SK-MEL-5 (cell line): ENCODE measurements around the gene SLC4A9. TPM values are rescaled to one million over a fixed set of nuclear protein-coding genes. Genes with fewer than 3 reads are reported as not detected.

Experiments
- DNase-seq: peaks from one replicate; pipeline ENCODE4 v3.0.0-alpha.2; 2016; ENCODE audit warnings: low read depth, low spot score
- in situ Hi-C: cut with HindIII; loops from 2 replicates; pipeline ENCODE4 v1.10.0; 2016; ENCODE audit warnings: low sequenced_read_pairs, high pct_unique_total_duplicates, low pct_unique_long_range_greater_than_20kb
- polyA plus RNA-seq, 2 experiments: library from polyadenylated mRNA; depleted of rRNA; stranded (reverse); fragments of >200 nt; gene quantifications; 2 replicates each; pipeline ENCODE4 v1.2.3, GENCODE V29; 2015
- total RNA-seq: library from RNA; depleted of rRNA; stranded (reverse); fragments of >200 nt; shearing (Covaris generic); gene quantifications from 2 replicates; pipeline ENCODE4 v1.2.3, GENCODE V29; 2014; rRNA removed

SLC4A9 gene
- 0.16 and 0.18 TPM in 2 replicates for total RNA-seq
- polyA plus RNA-seq (2015; cell fraction: cytosol; rRNA removed): 0.12 TPM in 1 of 2 replicates, not detected in the other
- polyA plus RNA-seq (2015; cell fraction: nucleus; rRNA removed): 2.9 and 3.6 TPM in 2 replicates

GRCh38 chr5:140360101-140360500 is at the start of gene SLC4A9:
Gene SLC4A9 (plus strand): TSS chr5:140360194. CDS start chr5:140360237, 43 bp downstream.
- no peak for DNase-seq
- in situ Hi-C loops: no loop called here

DNA sequence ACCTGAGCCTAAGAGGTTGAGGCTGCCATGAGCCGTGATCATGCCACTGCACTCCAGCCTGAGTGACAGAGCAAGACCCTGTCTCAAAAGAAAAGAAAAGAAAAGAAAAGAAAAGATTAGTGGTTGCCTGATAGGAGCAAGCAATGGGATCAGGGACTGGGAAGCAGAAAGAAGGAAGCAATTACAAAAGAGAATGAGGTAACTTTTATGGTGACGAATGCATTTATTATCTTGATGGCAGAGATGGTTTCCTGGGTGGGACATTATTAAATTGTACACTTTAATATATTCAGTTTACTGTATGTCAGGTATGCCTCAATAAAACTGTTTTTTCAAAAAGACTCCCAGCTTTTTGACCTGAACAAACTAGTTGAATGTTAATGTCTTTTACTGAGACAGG is 49.6 kb upstream of the SLC4A9 start:
- DNase-seq: no peak
- in situ Hi-C loops: no loop called here

GRCh38 chr5:140311011-140311467 is 49.0 kb upstream of the SLC4A9 start:
- peak; percentile 9 for DNase-seq
- in situ Hi-C loops: no loop called here

- in situ Hi-C loops: no loop called here
- no peak for DNase-seq
Measured at GRCh38 chr5:140312067-140312790, 47.8 kb upstream of the SLC4A9 start.

DNA sequence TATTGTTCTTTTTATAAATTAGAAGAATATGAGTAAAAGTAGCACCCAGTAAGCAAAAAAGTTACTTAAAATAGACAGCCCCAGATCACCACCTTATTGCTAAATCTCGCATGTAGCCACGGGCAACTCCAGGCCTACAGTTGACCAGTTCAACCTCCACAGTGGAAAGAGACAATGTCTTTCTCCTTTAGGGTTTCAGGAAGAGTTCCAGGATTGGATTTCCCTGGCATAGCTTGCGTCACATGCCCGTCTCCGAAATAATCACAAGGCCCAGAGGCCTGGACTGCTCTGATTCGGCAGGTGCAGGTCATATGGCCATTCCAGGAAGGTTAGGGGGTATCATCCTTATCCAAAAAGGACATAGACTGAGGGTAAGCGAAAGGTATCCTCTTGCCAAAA is 47.2 kb upstream of the SLC4A9 start:
- DNase-seq: no peak
- in situ Hi-C loops: no loop called here

DNA sequence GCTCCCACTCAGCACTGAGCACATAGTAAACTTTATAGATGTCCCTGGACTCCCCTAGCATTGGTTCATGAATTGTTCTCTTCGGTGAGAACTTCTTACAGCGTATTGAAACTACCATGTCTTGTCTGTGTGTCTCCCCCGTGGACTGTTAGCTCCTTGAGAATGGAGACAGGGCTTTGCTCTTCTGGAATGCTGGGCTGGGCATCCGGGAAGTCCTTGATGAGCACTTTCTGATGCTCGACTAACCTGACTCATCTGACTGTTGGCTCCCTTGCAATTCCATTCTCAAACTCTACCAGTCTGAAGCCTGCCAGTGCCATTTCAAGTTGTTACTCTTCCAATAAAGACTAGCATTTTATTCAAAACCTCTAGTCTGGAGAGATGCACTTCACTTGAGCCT is 42.1 kb upstream of the SLC4A9 start:
- no peak for DNase-seq
- in situ Hi-C loops: no loop called here

GRCh38 chr5:140318792-140319191 is 41.2 kb upstream of the SLC4A9 start:
- in situ Hi-C loops: no loop called here
- DNase-seq: no peak

GRCh38 chr5:140319833-140320232 is 40.2 kb upstream of the SLC4A9 start:
- in situ Hi-C loops: no loop called here
- no peak for DNase-seq

DNA sequence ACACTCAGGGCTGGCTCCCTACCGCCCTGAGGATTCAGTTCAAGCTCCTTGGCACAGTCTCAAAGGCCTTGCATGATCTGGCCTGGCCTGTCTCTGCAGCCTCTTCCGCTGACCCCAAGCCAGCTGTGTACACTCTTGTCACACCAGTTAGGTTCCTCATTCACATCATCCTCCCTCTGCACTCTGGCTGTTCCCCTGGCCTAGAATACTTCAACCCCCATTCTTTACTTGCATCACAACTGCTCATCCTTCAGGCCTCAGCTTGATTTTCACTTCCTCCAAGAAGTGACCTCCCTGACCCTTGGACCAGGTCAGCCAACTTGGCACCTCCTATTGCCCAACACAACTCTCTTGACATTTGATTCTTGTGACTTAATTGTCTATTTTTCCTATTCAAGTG is 38.2 kb upstream of the SLC4A9 start:
- in situ Hi-C loops: no loop called here
- DNase-seq: no peak

- in situ Hi-C loops: no loop called here
- DNase-seq: no peak
Measured at GRCh38 chr5:140322751-140323731, 37.0 kb upstream of the SLC4A9 start.

- in situ Hi-C loops: no loop called here
- no peak for DNase-seq
Measured at GRCh38 chr5:140324041-140324600, 35.9 kb upstream of the SLC4A9 start.

- no peak for DNase-seq
- in situ Hi-C loops: no loop called here
Measured at GRCh38 chr5:140324617-140325241, 35.3 kb upstream of the SLC4A9 start.

DNA sequence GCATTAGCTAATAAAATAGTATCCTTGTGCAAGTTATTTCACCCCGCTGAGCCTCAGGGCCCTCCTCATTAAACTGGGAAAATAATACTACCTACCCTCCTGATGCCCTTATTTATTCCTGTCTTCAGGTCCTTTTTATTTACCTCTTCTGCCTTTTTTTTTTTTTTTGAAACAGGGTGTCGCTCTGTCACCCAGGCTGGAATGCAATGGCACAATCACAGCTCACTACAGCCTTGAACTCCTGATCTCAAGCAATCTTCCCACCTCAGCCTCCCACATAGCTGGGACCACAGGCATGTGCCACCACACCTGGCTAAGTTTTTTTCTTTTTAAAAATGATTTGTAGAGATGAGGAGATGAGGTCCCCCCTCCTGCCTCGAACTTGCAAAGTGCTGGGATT is 34.5 kb upstream of the SLC4A9 start:
- DNase-seq: no peak
- in situ Hi-C loops: no loop called here

GRCh38 chr5:140327589-140327988 is 32.4 kb upstream of the SLC4A9 start:
- peak; percentile 50 for DNase-seq
- in situ Hi-C loops: no loop called here

DNA sequence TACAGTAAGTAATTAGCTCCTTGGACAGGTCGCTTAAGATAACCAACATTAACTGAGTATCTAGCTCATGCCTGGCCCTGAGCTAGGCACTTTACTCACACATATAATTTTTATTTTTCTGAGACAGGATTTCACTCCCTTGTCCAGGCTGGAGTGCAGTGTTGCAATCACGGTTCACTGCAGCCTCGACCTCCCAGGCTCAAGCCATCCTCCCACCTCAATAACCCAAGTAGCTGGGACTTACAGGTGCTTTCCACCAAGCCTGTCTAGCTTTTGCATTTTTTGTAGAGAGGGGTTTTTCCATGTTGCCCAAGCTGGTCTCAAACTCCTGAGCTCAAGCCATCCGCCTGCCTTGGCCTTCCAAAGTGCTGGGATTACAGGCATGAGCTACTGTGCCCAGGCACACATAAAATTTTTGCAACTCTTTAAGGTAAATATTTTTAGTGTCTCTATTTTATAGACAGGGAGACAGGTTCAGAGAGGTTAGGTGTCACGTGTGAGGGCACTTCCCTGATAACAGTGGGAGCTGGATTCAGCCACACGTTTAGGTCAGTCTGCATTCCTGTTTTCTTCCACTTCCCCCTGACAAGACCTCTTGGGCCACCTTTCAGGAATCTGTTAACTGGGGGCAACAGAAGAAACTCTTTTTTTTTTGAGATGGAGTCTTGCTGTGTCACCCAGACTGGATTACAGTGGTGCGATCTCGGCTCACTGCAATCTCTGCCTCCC is 31.8 kb upstream of the SLC4A9 start:
- in situ Hi-C loops: no loop called here
- no peak for DNase-seq

DNA sequence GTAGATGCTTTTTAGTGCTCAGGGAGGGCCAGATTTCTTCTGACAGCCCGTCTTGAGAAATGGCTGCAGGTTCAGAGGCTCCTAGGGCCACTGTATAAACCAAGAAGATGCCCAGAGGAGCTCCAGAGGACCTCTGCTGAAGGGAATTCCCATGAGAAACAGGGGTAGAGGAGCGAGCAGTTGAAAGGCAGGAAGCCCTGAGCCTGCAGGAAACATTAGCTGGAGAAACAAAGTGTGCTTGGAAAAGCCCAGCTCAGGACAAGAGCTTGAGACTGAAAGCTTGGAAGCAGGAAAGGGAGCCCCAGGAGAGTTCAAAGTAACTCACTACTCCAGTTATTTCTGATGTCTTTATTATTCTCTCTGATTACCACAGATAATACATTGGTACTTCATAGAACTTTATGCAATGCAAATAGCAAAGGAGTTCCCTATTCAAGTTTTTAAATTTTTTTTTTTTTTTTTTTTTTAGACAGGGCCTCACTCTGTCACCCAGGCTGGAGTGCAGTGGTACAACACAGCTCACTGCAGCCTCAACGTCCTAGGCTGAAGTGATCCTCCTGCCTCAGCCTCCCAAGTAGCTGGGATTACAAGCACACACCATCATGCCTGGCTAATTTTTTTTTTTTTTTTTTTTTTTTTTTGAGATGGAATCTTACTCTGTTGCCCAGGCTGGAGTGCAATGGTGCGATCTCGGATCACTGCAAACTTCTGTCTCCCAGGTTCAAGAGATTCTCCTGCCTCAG is 30.1 kb upstream of the SLC4A9 start:
- DNase-seq: peak; percentile 62
- in situ Hi-C loops: no loop called here
